ENCODE measurements around the gene GCC2.

DNA sequence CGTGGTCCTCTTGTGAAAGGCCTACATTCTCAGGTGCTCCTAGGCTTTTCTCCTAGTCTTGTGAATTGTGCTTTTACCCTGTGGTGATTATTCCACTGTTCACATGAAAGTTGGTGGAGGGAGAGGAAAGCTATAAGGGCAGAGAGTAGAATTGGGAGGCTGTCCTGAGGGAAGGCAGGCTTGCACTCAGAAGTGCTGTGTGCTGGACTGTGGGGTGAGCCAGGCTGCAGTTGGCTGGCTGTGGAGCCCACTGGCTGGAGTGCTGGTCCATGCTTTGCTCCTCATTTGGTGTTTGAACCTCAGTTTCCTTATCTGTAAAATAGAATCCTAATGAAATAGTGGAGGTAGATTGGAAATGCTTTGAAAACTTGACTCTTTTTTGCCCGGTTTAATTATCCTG is 106.6 kb downstream of the GCC2 start:
- TF ChIP-seq NFIC (IDR thresholded peaks at IDR 0.05) (no peak), CBFB (CRISPR knock-in tag; IDR thresholded peaks at IDR 0.05) (no peak), MYNN (IDR thresholded peaks at IDR 0.05) (no peak), MYNN (CRISPR knock-in tag; IDR thresholded peaks at IDR 0.05) (no peak), ZNF232 (CRISPR knock-in tag; IDR thresholded peaks at IDR 0.05) (no peak), SRSF9 (IDR thresholded peaks at IDR 0.05; ENCODE audit: borderline replicate concordance, low read depth, low read length) (no peak), ATF7 (IDR thresholded peaks at IDR 0.05) (no peak), ZFP30 (CRISPR knock-in tag; IDR thresholded peaks at IDR 0.05; ENCODE audit: borderline replicate concordance) (no peak), MAZ (CRISPR knock-in tag; conservative IDR thresholded peaks at IDR 0.05 in 1 of 2, IDR thresholded peaks at IDR 0.05 in 1 of 2) (no peak)
- TF ChIP-seq, protein P1, sequence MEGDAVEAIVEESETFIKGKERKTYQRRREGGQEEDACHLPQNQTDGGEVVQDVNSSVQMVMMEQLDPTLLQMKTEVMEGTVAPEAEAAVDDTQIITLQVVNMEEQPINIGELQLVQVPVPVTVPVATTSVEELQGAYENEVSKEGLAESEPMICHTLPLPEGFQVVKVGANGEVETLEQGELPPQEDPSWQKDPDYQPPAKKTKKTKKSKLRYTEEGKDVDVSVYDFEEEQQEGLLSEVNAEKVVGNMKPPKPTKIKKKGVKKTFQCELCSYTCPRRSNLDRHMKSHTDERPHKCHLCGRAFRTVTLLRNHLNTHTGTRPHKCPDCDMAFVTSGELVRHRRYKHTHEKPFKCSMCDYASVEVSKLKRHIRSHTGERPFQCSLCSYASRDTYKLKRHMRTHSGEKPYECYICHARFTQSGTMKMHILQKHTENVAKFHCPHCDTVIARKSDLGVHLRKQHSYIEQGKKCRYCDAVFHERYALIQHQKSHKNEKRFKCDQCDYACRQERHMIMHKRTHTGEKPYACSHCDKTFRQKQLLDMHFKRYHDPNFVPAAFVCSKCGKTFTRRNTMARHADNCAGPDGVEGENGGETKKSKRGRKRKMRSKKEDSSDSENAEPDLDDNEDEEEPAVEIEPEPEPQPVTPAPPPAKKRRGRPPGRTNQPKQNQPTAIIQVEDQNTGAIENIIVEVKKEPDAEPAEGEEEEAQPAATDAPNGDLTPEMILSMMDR (IDR thresholded peaks at IDR 0.05 in 2 of 3, conservative IDR thresholded peaks at IDR 0.05 in 1 of 3; ENCODE audit: insufficient read depth in 2 of 3, low read depth in 1 of 3, low read length in 3 of 3) = no peak
